ENCODE results near the gene CAT.

CAT gene

DNA sequence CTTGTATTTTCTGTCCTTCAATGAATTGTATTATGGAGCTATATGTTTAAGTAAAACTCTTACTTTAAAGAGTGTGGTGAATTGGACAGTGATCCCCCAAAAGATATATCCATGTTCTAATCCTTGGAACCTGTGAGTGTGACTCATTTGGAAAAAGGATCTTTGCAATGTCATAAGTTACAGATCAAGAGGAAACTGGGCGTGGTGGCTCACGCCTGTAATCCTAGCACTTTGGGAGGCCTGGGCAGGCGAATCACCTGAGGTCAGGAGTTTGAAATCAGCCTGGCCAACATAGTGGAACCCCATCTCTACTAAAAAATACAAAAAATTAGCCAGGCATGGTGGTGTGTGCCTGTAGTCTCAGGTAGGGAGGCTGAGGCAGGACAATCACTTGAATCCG is 38.1 kb downstream of the CAT start:
- no peak overlapping the region for H3K27ac Mint-ChIP-seq
- no peak for TF ChIP-seq CTCF (IDR thresholded peaks at IDR 0.05; ENCODE audit: unreplicated experiment in 3 of 3)
- peaks cover 11% of the 10 kb centered on the region for H3K4me1 Mint-ChIP-seq
- no peaks in the 10 kb centered on the region for H3K9me3 Mint-ChIP-seq
- no peak overlapping the region for H3K4me3 Mint-ChIP-seq
- H3K27me3 Mint-ChIP-seq (ENCODE audit: low read depth): peaks cover 9% of the 10 kb centered on the region
- peaks cover 18% of the 10 kb centered on the region for H3K36me3 Mint-ChIP-seq (ENCODE audit: low read depth)

DNA sequence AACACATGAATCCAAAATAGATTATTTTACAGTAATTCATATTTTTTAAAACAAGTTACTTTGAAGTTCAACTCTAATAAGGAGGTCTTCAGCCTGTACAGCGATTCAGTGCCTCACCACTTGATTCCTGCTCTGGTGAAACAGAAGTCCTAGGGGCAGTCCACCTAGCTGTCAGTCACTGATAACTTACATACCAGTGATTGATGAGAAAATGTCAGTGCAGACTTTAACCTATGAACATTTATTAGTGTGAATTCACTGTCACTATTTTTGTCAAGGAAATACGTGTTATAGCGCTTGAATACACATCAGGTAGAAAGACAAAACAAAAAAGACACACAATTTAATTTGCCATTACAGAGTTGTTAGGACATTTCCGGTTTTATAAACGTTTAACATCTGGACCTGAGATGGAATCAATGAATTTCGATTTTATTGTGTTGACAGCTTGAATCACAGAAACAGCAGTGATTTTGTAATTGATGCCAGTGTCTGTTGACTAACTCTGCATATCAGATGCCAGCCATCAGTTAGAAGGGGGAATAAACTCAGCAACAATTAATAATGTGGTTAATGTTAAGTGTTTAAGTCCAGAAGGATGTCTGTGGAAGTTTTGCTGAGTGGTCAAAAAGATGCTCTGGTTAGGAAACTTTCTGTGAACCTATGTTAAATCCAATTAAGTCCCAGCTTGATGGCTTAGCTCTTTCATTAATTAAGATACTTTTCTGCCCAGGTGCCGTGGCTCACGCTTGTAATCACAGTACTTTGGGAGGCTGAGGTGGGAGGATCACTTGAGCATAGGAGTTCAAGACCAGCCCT is 40.3 kb downstream of the CAT start:
- no peaks in the 10 kb centered on the region for H3K36me3 Mint-ChIP-seq (ENCODE audit: low read depth)
- H3K9me3 Mint-ChIP-seq: no peaks in the 10 kb centered on the region
- peaks cover 14% of the 10 kb centered on the region for H3K27me3 Mint-ChIP-seq (ENCODE audit: low read depth)
- H3K4me3 Mint-ChIP-seq: no peak overlapping the region
- TF ChIP-seq CTCF (IDR thresholded peaks at IDR 0.05; ENCODE audit: unreplicated experiment in 3 of 3): no peak
- H3K27ac Mint-ChIP-seq: no peak overlapping the region
- H3K4me1 Mint-ChIP-seq: peaks cover 11% of the 10 kb centered on the region

GRCh38 chr11:34480314-34480713 is 41.6 kb downstream of the CAT start:
- H3K4me3 Mint-ChIP-seq: no peak overlapping the region
- peaks cover 14% of the 10 kb centered on the region for H3K27me3 Mint-ChIP-seq (ENCODE audit: low read depth)
- H3K36me3 Mint-ChIP-seq (ENCODE audit: low read depth): no peaks in the 10 kb centered on the region
- peaks cover 11% of the 10 kb centered on the region for H3K4me1 Mint-ChIP-seq
- peak overlapping the region in 1 of 3 experiments; percentile 39 for H3K27ac Mint-ChIP-seq
- TF ChIP-seq CTCF (IDR thresholded peaks at IDR 0.05; ENCODE audit: unreplicated experiment in 3 of 3): no peak
- H3K9me3 Mint-ChIP-seq: no peaks in the 10 kb centered on the region

GRCh38 chr11:34481307-34481706 is 42.6 kb downstream of the CAT start:
- Mint-ChIP-seq H3K36me3 (ENCODE audit: low read depth) (no peaks in the 10 kb centered on the region), H3K4me1 (peaks cover 11% of the 10 kb centered on the region), H3K27ac (no peak overlapping the region), H3K4me3 (no peak overlapping the region), H3K27me3 (ENCODE audit: low read depth) (peaks cover 14% of the 10 kb centered on the region), H3K9me3 (no peaks in the 10 kb centered on the region)
- no peak for TF ChIP-seq CTCF (IDR thresholded peaks at IDR 0.05; ENCODE audit: unreplicated experiment in 3 of 3)

- no peak overlapping the region for H3K4me3 Mint-ChIP-seq
- peaks cover 5% of the 10 kb centered on the region for H3K27me3 Mint-ChIP-seq (ENCODE audit: low read depth)
- no peak for TF ChIP-seq CTCF (IDR thresholded peaks at IDR 0.05; ENCODE audit: unreplicated experiment in 3 of 3)
- no peaks in the 10 kb centered on the region for H3K9me3 Mint-ChIP-seq
- H3K4me1 Mint-ChIP-seq: peaks cover 11% of the 10 kb centered on the region
- H3K36me3 Mint-ChIP-seq (ENCODE audit: low read depth): no peaks in the 10 kb centered on the region
- no peak overlapping the region for H3K27ac Mint-ChIP-seq
These were observed 44.6 kb downstream of the CAT start for GRCh38 chr11:34483106-34483874.

Measured in nephron (organoid).